Neural cell (in vitro differentiated cells): Measurements from ENCODE around the gene TYW1B.
"Not testable (repeated sequence)": the region's sequence is repeated elsewhere in the genome, so short reads cannot be mapped to it uniquely, and the experiment has no call there.

ENCODE experiments used
- CTCF ChIP-seq: fragments of 450-650 bp; IDR thresholded peaks from 2 replicates; pipeline ENCODE4 v1.5.1; 2014; ENCODE audit warnings: antibody characterized with exemption, mild to moderate bottlenecking, moderate library complexity; ENCODE audit not compliant: poor library complexity, severe bottlenecking
- RAD21 ChIP-seq: fragments of 450-650 bp; conservative IDR thresholded peaks from 2 replicates; pipeline ENCODE4 v1.6.1; 2014; ENCODE audit warnings: antibody characterized with exemption, mild to moderate bottlenecking, moderate library complexity

- not testable (repeated sequence) for TF ChIP-seq CTCF, RAD21
Observed at GRCh38 chr7:72643708-72644107, 184.3 kb downstream of the TYW1B start.
